GM21515 (cell line): ENCODE data around the gene SRSF9.
"Not testable (repeated sequence)": the region's sequence is repeated elsewhere in the genome, so short reads cannot be mapped to it uniquely, and the experiment has no call there.

Experiments
- ATAC-seq: cut with Tn5 transposase; IDR thresholded peaks from one replicate; pipeline ENCODE4 v1.9.1; 2021; ENCODE audit not compliant: unreplicated experiment

SRSF9 gene

DNA sequence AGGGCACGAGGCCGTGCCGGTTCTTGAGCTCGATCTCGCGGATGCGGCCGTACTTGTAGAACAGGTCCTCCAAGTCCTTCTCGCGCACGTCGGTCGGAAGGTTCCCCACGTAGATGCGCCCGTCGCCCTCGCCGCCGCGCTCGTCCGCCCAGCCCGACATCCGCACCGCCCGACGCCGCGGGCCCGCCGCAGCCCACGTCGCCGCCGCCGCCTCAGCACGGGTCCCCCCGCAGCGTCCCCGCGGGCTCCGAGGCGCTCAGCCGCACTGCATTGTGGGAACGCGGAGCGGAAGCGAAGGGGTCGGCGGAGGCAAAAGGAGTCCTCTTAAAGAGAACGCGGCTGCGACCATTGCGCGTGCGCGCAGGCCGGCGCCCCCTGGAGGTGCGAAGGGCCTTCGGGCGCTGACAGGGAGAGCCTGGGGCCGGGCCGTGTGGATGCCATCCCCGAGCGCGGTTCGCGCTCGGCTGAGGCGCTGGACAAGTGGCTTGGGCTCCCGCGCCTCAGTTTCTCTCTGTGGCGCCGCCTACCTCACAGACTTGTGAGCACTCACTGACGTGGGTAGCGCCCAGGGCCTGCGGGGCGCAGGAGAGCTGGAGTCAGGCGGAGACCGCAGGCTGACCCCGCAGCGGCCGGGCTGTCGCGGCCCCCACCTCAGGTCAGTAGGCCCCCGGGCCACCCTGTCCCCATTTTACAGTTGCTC lies at the start of gene SRSF9:
Gene SRSF9, minus strand, starts transcription at position 299 of the 700 bp plus-strand sequence. Its CDS starts 139 bp downstream, at position 160.
- peak; percentile 79 for ATAC-seq

DNA sequence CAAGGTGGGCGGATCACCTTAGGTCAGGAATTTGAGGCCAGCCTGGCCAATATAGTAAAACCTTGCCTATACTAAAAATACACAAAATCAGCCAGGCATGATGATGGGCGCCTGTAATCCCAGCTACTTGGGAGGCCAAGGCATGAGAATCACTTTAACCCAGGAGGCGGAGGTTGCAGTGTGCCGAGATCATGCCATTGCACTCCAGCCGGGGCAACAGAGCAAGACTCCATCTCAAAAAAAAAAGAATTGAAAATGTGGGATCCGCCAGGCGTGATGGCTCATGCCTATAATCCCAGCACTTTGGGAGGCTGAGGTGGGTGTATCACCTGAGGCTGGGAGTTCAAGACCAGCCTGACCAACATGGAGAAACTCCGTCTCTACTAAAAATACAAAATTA lies 49.8 kb upstream of the SRSF9 start:
- ATAC-seq, result not testable (repeated sequence)

- no peak for ATAC-seq
Observed at GRCh38 chr12:120515496-120515895, 45.9 kb upstream of the SRSF9 start.

DNA sequence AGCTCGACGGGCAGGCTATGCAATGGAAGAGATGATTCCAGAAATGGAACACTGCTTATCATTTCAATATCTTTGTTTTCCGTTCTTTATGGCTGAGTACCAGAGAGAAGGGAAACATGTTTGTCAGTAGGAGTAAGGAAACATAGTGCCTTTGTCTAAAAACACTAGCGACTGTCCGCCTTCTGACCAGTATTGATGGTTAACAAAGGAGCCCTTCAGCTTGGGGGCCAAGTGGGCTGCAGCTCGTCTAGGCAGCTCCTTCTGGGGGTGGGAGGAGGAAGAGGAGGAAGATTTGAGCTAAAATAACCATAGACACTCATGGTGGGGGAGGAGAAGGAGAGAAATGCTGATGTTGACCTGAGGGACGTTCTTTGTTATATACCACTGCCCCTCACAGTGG lies 44.5 kb upstream of the SRSF9 start:
- no peak for ATAC-seq

DNA sequence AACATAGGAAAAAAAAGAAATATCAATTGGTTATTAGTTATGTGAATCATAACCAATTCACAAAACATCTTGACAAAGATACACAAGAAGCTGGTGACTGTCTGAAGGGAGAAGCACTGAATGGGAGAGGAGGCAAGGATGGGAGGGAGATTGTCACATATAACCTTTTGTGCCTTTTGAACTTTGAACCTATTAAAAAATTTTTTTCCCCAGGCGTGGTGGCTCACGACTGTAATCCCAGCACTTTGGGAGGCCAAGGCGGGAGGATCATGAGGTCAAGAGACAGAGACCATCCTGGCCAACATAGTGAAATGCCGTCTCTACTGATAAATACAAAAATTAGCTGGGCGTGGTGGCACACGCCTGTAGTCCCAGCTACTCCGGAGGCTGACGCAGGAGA lies 39.0 kb upstream of the SRSF9 start:
- no peak for ATAC-seq

DNA sequence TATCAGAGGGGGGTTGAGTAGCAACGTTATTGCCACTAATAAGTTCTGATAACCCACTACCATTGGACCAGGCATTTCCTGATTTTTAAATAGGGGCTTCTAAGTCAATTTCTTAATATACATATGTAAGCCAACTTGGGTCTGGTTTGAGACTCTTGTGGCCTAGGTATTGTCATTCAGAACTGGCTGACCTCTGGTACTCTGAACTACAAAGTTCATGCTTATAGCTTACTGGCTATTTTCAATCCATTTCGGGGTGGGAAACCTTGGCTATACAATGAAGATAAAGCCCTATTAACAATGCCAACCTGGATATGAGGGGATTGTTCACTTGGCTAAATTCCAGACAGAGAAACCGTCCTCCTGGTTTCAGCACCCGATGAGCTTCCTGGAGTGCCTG lies 35.0 kb upstream of the SRSF9 start:
- ATAC-seq, result no peak

- ATAC-seq, result no peak
Observed at GRCh38 chr12:120500581-120500980, 31.0 kb upstream of the SRSF9 start.

- no peak for ATAC-seq
Observed at GRCh38 chr12:120498870-120499515, 29.4 kb upstream of the SRSF9 start.

- ATAC-seq, result no peak
Observed at GRCh38 chr12:120497524-120498150, 28.1 kb upstream of the SRSF9 start.

DNA sequence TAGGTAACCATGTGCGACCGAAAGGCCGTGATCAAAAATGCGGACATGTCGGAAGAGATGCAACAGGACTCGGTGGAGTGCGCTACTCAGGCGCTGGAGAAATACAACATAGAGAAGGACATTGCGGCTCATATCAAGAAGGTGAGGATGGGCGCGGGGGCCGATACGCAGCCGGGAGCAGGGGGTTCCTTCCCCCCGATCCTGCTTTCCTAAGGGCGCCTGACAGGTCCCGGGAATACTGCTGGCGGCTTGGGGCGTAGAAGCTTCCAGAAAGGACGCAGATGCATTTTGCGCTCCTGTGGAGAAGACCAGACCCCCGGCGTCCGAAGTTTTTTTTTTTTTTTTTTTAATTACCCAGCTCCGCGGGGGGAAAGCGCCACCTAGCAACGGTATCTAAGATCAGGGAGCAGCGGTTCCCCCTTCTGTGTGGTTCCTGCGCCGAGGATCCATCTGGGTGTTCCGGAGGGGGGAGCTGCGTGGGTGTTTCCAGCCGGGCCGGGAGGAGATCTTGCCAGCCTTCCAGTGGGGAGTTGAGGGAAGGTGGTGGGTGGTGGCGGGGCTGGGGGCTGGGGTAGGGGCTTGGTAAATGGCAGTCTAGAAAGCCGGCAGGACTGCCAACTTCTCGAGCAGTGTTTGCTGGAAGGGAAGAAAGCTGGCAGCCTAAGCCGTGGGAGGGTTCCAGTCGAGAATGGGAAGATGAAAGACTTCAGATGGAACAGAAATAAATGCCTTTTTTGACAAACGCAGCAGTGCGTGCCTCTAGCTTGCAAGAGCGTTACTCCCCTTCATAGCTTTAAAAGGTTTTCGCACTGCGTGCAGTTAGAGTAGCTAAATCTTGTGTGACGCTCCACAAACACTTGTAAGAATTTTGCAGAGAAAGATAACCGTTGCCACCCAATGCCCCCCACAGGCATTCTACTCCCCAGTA lies 27.1 kb upstream of the SRSF9 start:
- peak; percentile 22 for ATAC-seq

DNA sequence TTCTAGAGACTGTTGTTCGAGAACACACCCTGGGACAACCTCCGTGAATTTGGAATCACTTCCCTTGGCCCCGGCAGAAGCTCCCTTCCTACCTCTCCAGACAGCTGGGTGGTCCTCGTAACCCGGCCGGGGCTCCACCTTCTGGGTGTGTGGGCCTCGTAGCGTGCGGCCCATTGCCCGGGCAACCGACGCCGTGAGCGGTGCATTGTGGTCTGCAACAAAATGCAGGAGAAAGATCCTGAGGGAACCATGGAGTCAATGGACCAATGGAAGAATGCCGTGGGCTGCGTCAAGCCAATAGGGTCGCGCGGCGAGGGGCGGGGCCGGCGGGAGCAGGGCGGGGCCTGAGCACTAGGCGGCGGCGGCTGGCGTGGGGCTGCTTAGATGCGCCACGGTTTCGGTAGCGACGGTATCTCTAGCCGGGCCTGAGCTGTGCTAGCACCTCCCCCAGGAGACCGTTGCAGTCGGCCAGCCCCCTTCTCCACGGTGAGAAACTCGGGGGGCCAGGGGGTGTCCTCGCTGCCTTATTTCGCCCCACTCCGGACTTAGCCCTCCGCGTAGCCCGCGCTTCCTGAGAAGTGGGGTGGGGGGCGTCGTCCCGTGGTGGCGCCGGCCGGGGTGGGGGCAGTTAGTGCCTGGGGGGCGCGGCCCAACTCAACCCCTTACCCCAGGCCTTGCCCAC lies 26.3 kb upstream of the SRSF9 start, which contains the start of gene DYNLL1:
Gene DYNLL1, plus strand, starts transcription at position 383 of the 682 bp plus-strand sequence. CDS start 309 bp downstream, outside the sequence.
- ATAC-seq, result peak; percentile 86

DNA sequence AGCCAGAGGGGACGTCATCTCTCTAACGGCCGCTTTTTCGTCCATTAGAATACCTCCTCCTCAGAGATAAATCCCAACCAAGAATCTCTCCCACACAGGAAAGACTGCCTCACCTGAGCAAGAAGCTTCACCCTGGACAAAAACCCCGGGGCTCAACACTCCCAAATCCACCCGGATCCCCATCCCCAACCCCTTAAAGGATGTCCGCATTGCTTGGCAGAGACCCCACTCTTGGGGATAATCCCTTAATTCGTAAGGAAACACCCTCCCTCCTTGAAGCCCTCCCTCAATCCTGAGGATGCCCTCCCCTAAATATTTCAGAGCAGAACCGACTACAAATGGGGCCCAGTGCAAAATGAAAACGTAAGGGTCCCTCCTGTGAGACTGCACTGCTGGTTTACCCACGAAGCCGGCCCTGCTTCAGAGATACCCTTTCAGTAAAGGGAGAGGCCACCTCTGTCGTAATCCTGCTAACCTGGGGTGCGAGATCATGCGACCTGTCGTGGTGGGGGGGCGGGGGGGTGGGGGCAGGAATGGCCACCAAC lies 25.7 kb upstream of the SRSF9 start:
- ATAC-seq, result no peak

DNA sequence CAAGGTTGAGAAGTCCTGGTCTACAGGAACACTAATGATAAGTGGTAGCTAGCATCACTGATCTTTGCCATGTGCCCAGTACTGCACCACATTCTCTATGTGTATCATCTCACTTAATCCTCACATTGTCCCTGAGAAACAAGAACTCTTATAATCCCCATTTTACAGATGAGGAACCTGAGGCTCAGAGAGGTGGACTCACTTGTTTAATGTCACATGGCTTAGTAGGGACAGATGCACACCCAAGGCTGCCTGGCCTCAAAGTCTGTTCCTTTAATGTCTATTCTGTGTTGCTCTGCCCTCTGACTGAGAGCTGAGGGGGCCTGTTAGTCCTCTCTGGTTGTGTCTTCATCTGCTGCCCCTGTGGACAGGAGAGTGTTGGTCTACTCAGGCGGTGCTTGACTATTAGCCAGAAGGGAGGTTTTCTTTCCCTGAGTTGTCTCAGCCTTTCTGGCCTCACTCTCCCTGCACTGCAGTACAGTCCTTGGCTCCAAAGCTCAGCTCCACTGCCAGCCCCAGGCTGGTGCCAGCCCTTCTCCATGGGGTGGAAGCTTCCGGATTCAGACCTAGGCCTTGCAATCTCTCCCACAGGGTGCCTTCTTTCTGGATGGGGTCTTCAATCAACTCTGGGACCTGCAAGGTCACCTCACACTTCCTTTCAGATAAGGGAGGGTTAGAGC lies 21.4 kb upstream of the SRSF9 start:
- no peak for ATAC-seq

DNA sequence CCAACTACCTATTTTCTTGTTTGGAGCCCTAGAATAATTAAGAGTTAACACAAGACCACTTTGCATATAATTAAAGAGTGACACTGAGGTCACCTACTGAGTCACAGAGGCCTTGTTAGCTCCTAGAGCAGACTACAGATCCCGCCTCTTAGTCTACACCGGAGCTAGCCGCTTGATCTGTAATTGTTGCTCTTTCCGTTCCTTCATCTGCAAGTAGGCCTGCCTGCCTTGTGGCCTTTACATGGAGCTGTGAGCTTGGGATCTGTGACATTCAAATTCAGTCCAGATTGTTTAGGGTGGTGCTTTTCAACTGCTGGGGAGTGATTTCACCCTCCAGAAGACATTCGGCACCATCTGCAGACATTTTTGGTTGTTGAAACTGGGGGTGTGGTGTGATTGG lies 20.8 kb upstream of the SRSF9 start:
- no peak for ATAC-seq

DNA sequence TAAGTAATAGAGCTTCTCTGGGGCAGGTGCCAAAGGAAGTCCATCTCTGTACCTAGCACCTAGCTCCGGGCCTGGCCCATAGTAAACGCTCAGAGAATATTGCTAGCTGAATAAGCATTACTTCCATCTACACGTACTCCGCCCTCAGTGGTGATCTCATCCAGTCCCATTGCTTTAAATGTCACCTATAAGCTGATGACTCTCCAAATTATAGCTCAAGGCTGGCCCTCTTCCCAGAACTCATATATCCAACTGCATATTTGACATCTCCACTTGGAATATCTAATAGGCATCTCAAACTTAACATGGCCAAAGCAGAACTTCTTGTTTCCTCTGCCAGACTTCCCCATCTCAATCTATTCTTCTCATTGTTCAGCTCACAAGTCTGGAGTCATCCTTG lies 19.5 kb upstream of the SRSF9 start:
- ATAC-seq, result no peak

DNA sequence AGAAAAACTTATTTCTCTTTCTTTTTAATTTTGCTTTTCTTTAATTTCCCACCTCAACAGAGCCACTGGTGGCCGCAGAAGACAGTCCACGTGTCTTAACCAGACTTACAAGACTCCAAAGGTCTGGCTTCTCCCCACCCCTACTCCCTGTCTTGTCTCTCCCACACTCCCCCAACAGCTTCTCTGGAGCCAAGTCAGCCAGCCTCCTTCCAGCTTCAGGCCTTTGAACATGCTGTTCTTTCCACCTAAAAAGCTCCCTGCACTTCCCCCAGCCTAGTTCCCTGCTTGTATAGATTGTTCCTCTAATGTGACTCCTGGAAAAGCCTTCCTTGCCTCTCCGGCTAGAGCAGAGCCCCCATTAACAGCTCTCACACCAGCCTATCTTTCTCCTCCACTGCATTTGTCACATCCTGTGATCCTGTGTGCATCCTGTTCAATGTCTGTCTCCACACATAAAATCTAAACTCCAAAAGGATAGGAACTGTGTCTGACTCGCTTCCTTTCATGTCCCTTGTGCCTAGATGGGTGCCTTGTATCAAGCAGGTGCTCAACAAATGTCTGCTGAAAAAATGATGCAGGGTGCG lies 18.6 kb upstream of the SRSF9 start:
- ATAC-seq, result no peak

- not testable (repeated sequence) for ATAC-seq
Observed at GRCh38 chr12:120487552-120487951, 18.0 kb upstream of the SRSF9 start.

- ATAC-seq, result no peak
Observed at GRCh38 chr12:120485961-120486881, 16.7 kb upstream of the SRSF9 start.
